Ascending aorta (tissue), 2 donors: Measurements from ENCODE around the gene TRAPPC11. TPM values are rescaled to one million over a fixed set of nuclear protein-coding genes. Genes with fewer than 3 reads are reported as not detected.
A peak's percentile ranks its signal among the peaks of the same experiment; 100 is the strongest.

Source experiments
- DNase-seq, 2 donors: peaks; one replicate each; pipeline ENCODE4 v3.0.0-alpha.2; 2019; ENCODE audit warnings: low spot score in 2 of 2
- H3K27ac ChIP-seq, 2 donors: fragments of 200-600 bp; sonication (generic); one replicate each; pipeline ENCODE4 v1.5.1; 2016 to 2017; ENCODE audit warnings: mild to moderate bottlenecking in 1 of 2
- H3K27me3 ChIP-seq: fragments of 200-600 bp; sonication (generic); one replicate; pipeline ENCODE4 v1.5.1; 2017
- H3K36me3 ChIP-seq, 2 donors: fragments of 200-600 bp; sonication (generic); one replicate each; pipeline ENCODE4 v1.5.1; 2016
- H3K4me1 ChIP-seq, 2 donors: fragments of 200-600 bp; sonication (generic); one replicate each; pipeline ENCODE4 v1.5.1; 2016 to 2017; ENCODE audit warnings: mild to moderate bottlenecking in 1 of 2
- H3K4me3 ChIP-seq, 2 donors: fragments of 200-600 bp; sonication (generic); one replicate each; pipeline ENCODE4 v1.5.1; 2016 to 2017; ENCODE audit warnings: mild to moderate bottlenecking in 1 of 2
- H3K9me3 ChIP-seq, 2 donors: fragments of 200-600 bp; sonication (generic); one replicate each; pipeline ENCODE4 v1.5.1; 2016
- CTCF ChIP-seq, 3 experiments: fragments of 200-600 bp in 2 of 3; fragments of 450-650 bp in 1 of 3; sonication (generic) in 2 of 3; IDR thresholded peaks; one replicate each; pipeline ENCODE4 v1.5.1; 2016 to 2019; ENCODE audit warnings: antibody characterized with exemption in 3 of 3, mild to moderate bottlenecking in 1 of 3, moderate library complexity in 1 of 3
- intact Hi-C: fragments of 100-400 bp; cut with DNase I; formaldehyde crosslinking; loops from one replicate; pipeline ENCODE4 v1.15.1; 2023
- total RNA-seq: library from RNA; depleted of rRNA; stranded (reverse); fragments of >200 nt; gene quantifications from one replicate; pipeline ENCODE4 v1.1.0, GENCODE V29; 2016

The TRAPPC11 gene
- total RNA-seq = 124 TPM

GRCh38 chr4:183659029-183659871, at the start of gene TRAPPC11, which contains the start of gene RWDD4:
Gene TRAPPC11, plus strand, starts transcription at chr4:183659293. Its CDS starts 4,575 bp downstream, at chr4:183663868.
Gene RWDD4, minus strand, starts transcription at chr4:183659185. Its CDS starts 233 bp downstream, at chr4:183658952.
- intact Hi-C loops = loop anchor here (1.0 to 2.0 kb wide), 5 partner anchors 20 to 560 kb away; partner anchors contain the start of genes CDKN2AIP and WWC2
- Histone ChIP-seq H3K27ac (peak within 1 kb of the TSS; percentile 89 to 90), H3K4me1 (peaks cover 3 to 14% of the 10 kb centered on the region in 2 donors), H3K36me3 (no peaks in the 10 kb centered on the region), H3K27me3 (no peaks in the 10 kb centered on the region), H3K4me3 (peak within 1 kb of the TSS; percentile 71 to 98), H3K9me3 (no peaks in the 10 kb centered on the region)
- TF ChIP-seq CTCF (IDR thresholded peaks at IDR 0.05) = peak; percentile 38 to 45 (median 45)
- peak; percentile 91 to 98 for DNase-seq

- Histone ChIP-seq H3K27me3 (no peaks in the 10 kb centered on the region), H3K36me3 (no peaks in the 10 kb centered on the region), H3K27ac (peak overlapping the region in 1 of 2 donors; percentile 10), H3K4me3 (no peak overlapping the region), H3K4me1 (no peaks in the 10 kb centered on the region), H3K9me3 (no peaks in the 10 kb centered on the region)
- no peak for TF ChIP-seq CTCF (IDR thresholded peaks at IDR 0.05)
- DNase-seq = no peak
- intact Hi-C loops = no loop called here
These were observed 49.1 kb upstream of the TRAPPC11 start for GRCh38 chr4:183610033-183610432.

- Histone ChIP-seq H3K27ac (no peak overlapping the region), H3K9me3 (no peaks in the 10 kb centered on the region), H3K36me3 (no peaks in the 10 kb centered on the region), H3K4me1 (no peaks in the 10 kb centered on the region), H3K27me3 (no peaks in the 10 kb centered on the region), H3K4me3 (no peak overlapping the region)
- TF ChIP-seq CTCF (IDR thresholded peaks at IDR 0.05) = no peak
- DNase-seq = no peak
- intact Hi-C loops = no loop called here
These were observed 48.5 kb upstream of the TRAPPC11 start for GRCh38 chr4:183610613-183611012.

GRCh38 chr4:183611210-183611830, 47.8 kb upstream of the TRAPPC11 start:
- Histone ChIP-seq H3K9me3 (no peaks in the 10 kb centered on the region), H3K4me1 (no peaks in the 10 kb centered on the region), H3K36me3 (no peaks in the 10 kb centered on the region), H3K27me3 (no peaks in the 10 kb centered on the region), H3K4me3 (no peak overlapping the region), H3K27ac (no peak overlapping the region)
- no peak for TF ChIP-seq CTCF (IDR thresholded peaks at IDR 0.05)
- intact Hi-C loops = no loop called here
- DNase-seq = no peak

GRCh38 chr4:183612329-183613250, 46.5 kb upstream of the TRAPPC11 start:
- DNase-seq = no peak
- H3K4me3 ChIP-seq = no peak overlapping the region
- no peaks in the 10 kb centered on the region for H3K27me3 ChIP-seq
- H3K36me3 ChIP-seq = no peaks in the 10 kb centered on the region
- no peaks in the 10 kb centered on the region for H3K9me3 ChIP-seq
- no peak overlapping the region for H3K27ac ChIP-seq
- intact Hi-C loops = no loop called here
- no peaks in the 10 kb centered on the region for H3K4me1 ChIP-seq
- no peak for TF ChIP-seq CTCF (IDR thresholded peaks at IDR 0.05)
